Measurements from ENCODE around the gene MRC1. TPM values are rescaled to one million over a fixed set of nuclear protein-coding genes. Genes with fewer than 3 reads are reported as not detected.

Gene MRC1
- total RNA-seq, 2 donors from 2014 or later: 10.8 to 26.0 TPM

DNA sequence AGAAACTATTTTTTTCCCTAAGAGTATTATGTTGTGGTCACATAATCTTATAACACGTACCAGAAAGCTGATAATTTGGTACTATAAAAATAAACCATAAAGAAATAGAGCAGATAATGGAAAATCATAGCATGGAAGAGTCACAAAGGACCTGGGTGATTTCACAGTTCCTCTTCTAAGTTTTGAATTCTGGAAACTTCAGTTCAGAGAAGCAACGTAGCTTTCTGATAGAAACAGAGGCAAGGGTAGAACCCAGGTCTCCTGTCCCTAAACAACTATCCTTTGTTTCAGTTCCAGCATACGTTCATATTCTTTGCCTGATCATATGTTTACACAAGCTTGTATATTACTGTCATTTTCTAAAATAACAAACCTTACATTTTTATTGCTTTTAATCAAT, 47.9 kb downstream of the MRC1 start:
- Histone ChIP-seq H3K4me1 (no peaks in the 10 kb centered on the region), H3K9me3 (no peaks in the 10 kb centered on the region), H3K36me3 (no peaks in the 10 kb centered on the region), H3K4me3 (no peak overlapping the region), H3K27me3 (no peaks in the 10 kb centered on the region), H3K27ac (no peak overlapping the region)
- DNase-seq (ENCODE audit: low spot score): no peak
- TF ChIP-seq, protein P1, sequence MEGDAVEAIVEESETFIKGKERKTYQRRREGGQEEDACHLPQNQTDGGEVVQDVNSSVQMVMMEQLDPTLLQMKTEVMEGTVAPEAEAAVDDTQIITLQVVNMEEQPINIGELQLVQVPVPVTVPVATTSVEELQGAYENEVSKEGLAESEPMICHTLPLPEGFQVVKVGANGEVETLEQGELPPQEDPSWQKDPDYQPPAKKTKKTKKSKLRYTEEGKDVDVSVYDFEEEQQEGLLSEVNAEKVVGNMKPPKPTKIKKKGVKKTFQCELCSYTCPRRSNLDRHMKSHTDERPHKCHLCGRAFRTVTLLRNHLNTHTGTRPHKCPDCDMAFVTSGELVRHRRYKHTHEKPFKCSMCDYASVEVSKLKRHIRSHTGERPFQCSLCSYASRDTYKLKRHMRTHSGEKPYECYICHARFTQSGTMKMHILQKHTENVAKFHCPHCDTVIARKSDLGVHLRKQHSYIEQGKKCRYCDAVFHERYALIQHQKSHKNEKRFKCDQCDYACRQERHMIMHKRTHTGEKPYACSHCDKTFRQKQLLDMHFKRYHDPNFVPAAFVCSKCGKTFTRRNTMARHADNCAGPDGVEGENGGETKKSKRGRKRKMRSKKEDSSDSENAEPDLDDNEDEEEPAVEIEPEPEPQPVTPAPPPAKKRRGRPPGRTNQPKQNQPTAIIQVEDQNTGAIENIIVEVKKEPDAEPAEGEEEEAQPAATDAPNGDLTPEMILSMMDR (IDR thresholded peaks at IDR 0.05): no peak

DNA sequence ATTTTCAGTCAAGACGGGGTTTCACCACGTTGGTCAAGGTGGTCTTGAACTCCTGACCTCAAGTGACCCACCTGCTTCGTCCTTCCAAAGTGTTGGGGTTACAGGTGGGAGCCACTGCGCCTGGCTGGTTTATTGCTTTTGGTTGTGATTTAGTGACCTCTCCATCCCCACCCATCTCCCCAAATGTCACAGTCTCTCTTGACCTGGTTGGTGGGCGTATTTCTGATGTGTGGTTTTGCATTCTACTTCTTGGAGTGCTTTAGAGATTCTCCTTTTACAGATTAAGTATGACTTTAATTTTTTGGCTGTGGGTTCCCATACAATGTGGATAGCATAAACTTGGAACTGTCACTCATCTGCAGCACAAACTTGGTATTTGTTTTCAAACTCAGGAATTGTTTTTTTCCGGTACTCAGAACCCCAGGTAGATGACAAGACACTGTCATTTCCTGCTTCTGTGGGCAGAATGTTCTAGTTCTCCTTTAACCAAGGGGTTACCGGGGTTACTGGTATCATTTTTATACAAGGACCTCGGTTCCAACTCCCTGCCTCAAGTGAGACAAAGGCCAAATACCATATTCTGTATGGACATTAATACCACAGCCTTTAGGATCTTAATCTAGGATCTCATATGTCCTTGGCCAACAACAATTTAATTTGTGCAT, 50.5 kb downstream of the MRC1 start:
- Histone ChIP-seq H3K27me3 (no peaks in the 10 kb centered on the region), H3K4me3 (no peak overlapping the region), H3K36me3 (no peaks in the 10 kb centered on the region), H3K9me3 (no peaks in the 10 kb centered on the region), H3K27ac (no peak overlapping the region), H3K4me1 (no peaks in the 10 kb centered on the region)
- TF ChIP-seq, protein P1 (IDR thresholded peaks at IDR 0.05): no peak
- DNase-seq (ENCODE audit: low spot score): no peak

DNA sequence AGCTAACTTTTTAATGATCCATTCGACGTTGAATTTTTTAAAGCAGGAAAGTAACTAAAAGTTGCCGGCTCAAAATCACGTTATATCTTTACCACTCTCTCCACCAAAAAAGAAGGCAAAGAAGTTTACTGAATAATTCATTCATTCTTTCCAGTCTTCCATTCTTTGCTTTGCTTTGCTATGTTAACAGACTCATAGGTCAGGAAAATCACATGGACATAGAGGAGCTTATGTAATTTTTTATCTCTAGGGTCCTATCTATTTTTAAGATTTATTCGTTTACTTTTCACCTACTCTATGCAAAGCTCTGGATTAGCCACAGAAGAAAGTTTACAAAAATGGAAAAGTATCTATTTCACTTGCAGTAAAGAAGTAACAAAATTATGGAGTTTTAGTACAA, 52.6 kb downstream of the MRC1 start:
- no peaks in the 10 kb centered on the region for H3K27me3 ChIP-seq
- H3K4me1 ChIP-seq: no peaks in the 10 kb centered on the region
- H3K27ac ChIP-seq: no peak overlapping the region
- H3K36me3 ChIP-seq: no peaks in the 10 kb centered on the region
- DNase-seq (ENCODE audit: low spot score): no peak
- no peaks in the 10 kb centered on the region for H3K9me3 ChIP-seq
- H3K4me3 ChIP-seq: no peak overlapping the region
- TF ChIP-seq, protein P1 (IDR thresholded peaks at IDR 0.05): no peak

DNA sequence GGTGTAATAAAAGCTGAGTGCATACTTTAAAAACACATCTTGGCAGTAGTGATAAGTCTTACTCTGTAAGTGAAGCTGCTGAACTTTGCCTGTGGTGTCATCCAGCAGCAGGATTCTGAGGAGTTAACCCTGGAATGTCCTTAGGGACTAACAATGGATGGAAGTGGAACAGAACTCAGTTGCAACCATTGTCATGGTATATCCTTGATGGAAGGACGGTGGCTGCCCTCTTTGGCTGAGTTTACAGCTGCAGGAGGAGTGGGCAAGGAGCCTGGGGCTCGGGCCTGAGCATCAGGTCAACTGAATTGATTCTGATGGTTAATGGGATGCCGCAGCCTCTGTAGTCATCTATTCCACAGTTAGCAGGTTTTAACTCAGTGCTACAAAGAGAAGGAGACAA, 56.2 kb downstream of the MRC1 start:
- TF ChIP-seq, protein P1 (IDR thresholded peaks at IDR 0.05): no peak
- H3K9me3 ChIP-seq: no peaks in the 10 kb centered on the region
- no peak for DNase-seq (ENCODE audit: low spot score)
- no peaks in the 10 kb centered on the region for H3K36me3 ChIP-seq
- no peaks in the 10 kb centered on the region for H3K27me3 ChIP-seq
- H3K27ac ChIP-seq: no peak overlapping the region
- no peak overlapping the region for H3K4me3 ChIP-seq
- no peaks in the 10 kb centered on the region for H3K4me1 ChIP-seq

DNA sequence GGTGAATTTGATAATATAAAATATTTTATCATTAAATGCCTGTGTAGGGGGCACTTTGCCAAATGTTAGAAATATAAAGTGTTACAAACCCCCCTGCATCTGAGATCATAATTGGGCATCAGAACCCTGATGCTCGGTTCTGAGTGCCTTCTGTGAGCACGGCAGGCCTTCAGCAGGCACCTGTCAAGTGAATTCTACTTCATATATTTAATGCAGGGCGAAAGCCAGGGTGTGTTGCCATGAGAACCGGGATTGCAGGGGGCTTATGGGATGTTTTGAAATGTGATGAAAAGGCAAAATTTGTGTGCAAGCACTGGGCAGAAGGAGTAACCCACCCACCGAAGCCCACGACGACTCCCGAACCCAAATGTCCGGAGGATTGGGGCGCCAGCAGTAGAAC, 57.2 kb downstream of the MRC1 start:
- no peaks in the 10 kb centered on the region for H3K4me1 ChIP-seq
- TF ChIP-seq, protein P1 (IDR thresholded peaks at IDR 0.05): no peak
- no peaks in the 10 kb centered on the region for H3K27me3 ChIP-seq
- no peak overlapping the region for H3K4me3 ChIP-seq
- no peak for DNase-seq (ENCODE audit: low spot score)
- H3K27ac ChIP-seq: no peak overlapping the region
- H3K9me3 ChIP-seq: no peaks in the 10 kb centered on the region
- H3K36me3 ChIP-seq: no peaks in the 10 kb centered on the region

DNA sequence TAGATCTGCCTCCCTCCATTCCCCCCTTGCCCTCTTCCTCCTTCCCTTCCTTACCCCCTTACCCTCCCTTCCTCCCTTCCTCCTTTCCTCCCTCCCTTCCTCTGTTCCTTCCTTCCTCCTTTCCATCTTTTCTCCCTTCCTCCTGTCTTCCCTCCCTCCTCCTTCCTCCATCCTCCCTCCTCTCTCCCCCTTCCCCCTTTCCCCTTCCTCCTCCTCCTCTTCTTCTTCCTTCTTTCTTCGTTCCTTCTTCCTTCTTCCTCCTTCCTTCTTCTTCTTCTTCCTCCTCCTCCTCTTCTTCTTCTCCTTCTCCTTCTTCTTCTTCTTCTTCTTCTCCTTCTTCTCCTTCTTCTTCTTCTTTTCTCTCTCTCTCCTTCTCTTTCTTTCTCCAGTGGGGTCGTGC, 57.9 kb downstream of the MRC1 start:
- TF ChIP-seq, protein P1 (IDR thresholded peaks at IDR 0.05): no peak

More for the DNA sequence above, 57.9 kb downstream of the MRC1 start:
- Histone ChIP-seq H3K27ac (no peak overlapping the region), H3K27me3 (no peaks in the 10 kb centered on the region), H3K4me3 (no peak overlapping the region), H3K36me3 (no peaks in the 10 kb centered on the region), H3K9me3 (no peaks in the 10 kb centered on the region), H3K4me1 (no peaks in the 10 kb centered on the region)
- DNase-seq (ENCODE audit: low spot score): no peak

All from right atrium auricular region (tissue), 2 donors.